CD4-positive, alpha-beta T cell (primary cell): Measurements from ENCODE around the gene ARHGEF2. TPM values are rescaled to one million over a fixed set of nuclear protein-coding genes. Genes with fewer than 3 reads are reported as not detected.

Experiments used
- ATAC-seq: fragments of 200-7000 bp; cut with Tn5 transposase; one replicate; pipeline ENCODE4 v1.10.0; 2022; ENCODE audit warnings: mild to moderate bottlenecking; ENCODE audit not compliant: poor library complexity
- CTCF ChIA-PET: fragments of 350-600 bp; sonication (Branson Sonifier 250); formaldehyde crosslinking; loops from one replicate; lab custom pipeline; 2021; ENCODE audit warnings: antibody characterized with exemption, inconsistent platforms; lab: Charles Lee
- POLR2A ChIA-PET: fragments of 350-600 bp; sonication (Branson Sonifier 250); formaldehyde crosslinking; loops from one replicate; lab custom pipeline; 2021; ENCODE audit warnings: antibody characterized with exemption, inconsistent platforms; lab: Charles Lee
- DNase-seq, 14 experiments: peaks; one replicate each; pipeline ENCODE4 v3.0.0-alpha.2; 2013 to 2020; ENCODE audit warnings: mixed read lengths in 2 of 14
- H3K27ac ChIP-seq, 2 donors: one replicate each; pipeline versions ENCODE4 v1.5.1 to v1.7.0; 2013; ENCODE audit warnings: low read length in 2 of 2, low read depth in 1 of 2, mild to moderate bottlenecking in 1 of 2
- H3K27me3 ChIP-seq, 2 experiments: 1 replicate in 1 of 2; 2 replicates in 1 of 2; pipeline versions ENCODE4 v1.6.1 to v1.7.0; 2013; ENCODE audit warnings: low read length in 2 of 2, control low read depth in 1 of 2, mild to moderate bottlenecking in 1 of 2, moderate library complexity in 1 of 2; ENCODE audit not compliant: insufficient read depth in 2 of 2, control insufficient read depth in 1 of 2
- H3K36me3 ChIP-seq: one replicate; pipeline ENCODE4 v1.6.1; 2013; ENCODE audit warnings: low read length, control low read depth; ENCODE audit not compliant: insufficient read depth
- H3K4me1 ChIP-seq: one replicate; pipeline ENCODE4 v1.6.1; 2013; ENCODE audit warnings: low read length, control low read depth; ENCODE audit not compliant: insufficient read depth
- H3K4me3 ChIP-seq: one replicate; pipeline ENCODE4 v1.5.1; 2013; ENCODE audit warnings: mild to moderate bottlenecking, low read length, moderate library complexity
- H3K9me3 ChIP-seq, 2 experiments: 1 replicate in 1 of 2; 2 replicates in 1 of 2; pipeline versions ENCODE4 v1.6.1 to v1.7.0; 2013; ENCODE audit warnings: low read length in 2 of 2, mild to moderate bottlenecking in 2 of 2, control low read depth in 1 of 2, moderate library complexity in 1 of 2; ENCODE audit not compliant: control insufficient read depth in 1 of 2, insufficient read depth in 1 of 2
- H3K27ac Mint-ChIP-seq: one replicate; pipeline ENCODE4 v1.8.0; 2020; ENCODE audit warnings: mixed read lengths
- H3K27me3 Mint-ChIP-seq: one replicate; pipeline ENCODE4 v1.8.0; 2021; ENCODE audit warnings: mixed read lengths
- H3K36me3 Mint-ChIP-seq: one replicate; pipeline ENCODE4 v1.8.0; 2021; ENCODE audit warnings: low read depth, mixed read lengths
- H3K4me1 Mint-ChIP-seq: one replicate; pipeline ENCODE4 v1.8.0; 2021; ENCODE audit warnings: low read depth, mixed read lengths
- H3K4me3 Mint-ChIP-seq: one replicate; pipeline ENCODE4 v1.8.0; 2020; ENCODE audit warnings: mild to moderate bottlenecking, mixed read lengths
- H3K9me3 Mint-ChIP-seq: one replicate; pipeline ENCODE4 v1.8.0; 2020; ENCODE audit warnings: mixed read lengths
- intact Hi-C, 2 experiments: fragments of 100-400 bp; cut with DNase I in 1 of 2; cut with micrococcal nuclease in 1 of 2; formaldehyde crosslinking; loops; one replicate each; pipeline versions ENCODE4 v1.15.1 to v1.9.0; 2023 to 2025; cut with DNase I, micrococcal nuclease
- total RNA-seq, 174 experiments: library from RNA in 2 of 174; stranded (reverse) in 2 of 174; gene quantifications; one replicate each; pipeline ENCODE4 v1.2.3 and lab custom pipeline; 2021 to 2026
- TF ChIP-seq, protein P1 (sequence below): fragments of 200-600 bp; IDR thresholded peaks from one replicate; pipeline ENCODE4 v1.8.0; 2022; ENCODE audit warnings: antibody characterized with exemption, mild to moderate bottlenecking

ARHGEF2 gene
- total RNA-seq, 2 experiments from 2014 or later, result 54.8 to 62.4 TPM

DNA sequence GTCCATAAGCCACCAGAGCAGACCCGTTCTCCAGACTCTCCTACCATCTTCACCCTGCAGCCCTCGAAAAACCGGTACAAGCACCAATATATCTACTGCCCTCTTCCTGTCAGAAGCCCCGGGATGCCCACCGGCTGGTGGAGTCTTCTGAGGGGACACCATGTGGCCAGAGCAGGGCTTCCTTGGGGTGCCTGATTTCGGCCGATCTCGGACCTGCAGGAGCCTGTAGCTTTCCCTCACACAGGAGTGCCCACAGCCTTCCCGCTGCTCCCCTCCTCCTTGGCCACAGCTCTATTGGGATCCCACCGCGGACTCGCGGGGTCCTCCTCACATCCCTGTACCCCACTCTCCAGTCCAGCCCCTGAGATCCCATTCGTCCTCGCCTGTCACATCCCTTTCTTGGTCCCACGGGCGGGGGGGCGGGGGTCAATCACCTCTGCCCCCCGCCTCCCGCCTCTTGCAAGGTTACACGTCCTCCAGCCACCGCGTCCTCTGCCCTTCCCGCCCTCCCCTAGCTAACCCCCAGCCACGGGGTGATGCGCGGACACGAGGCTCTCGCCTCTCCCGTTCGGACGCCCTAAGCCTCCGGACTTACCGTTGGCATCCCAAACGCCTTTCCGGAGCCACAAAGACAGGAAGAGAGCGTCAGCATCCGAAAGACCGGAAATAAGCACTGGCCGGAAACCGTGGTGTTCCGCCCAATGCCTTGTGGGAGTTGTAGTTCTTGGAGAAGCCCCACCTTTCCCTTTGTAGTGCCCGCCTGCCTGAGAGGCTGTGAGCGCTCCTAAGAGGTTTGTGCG is 42.1 kb upstream of the ARHGEF2 start, which contains the start of gene SSR2:
SSR2 (minus strand) TSS at position 659 of the 800 bp plus-strand sequence. CDS start 784 bp downstream, outside the sequence.
- peak; percentile 61 to 94 (median 77) for DNase-seq
- peaks cover 43% of the 10 kb centered on the region for H3K36me3 Mint-ChIP-seq
- Histone ChIP-seq H3K4me3 (peak within 1 kb of the TSS; percentile 78), H3K4me1 (peaks cover 18% of the 10 kb centered on the region), H3K27ac (peak within 1 kb of the TSS; percentile 38 to 77), H3K36me3 (peaks cover 22% of the 10 kb centered on the region), H3K9me3 (no peaks in the 10 kb centered on the region), H3K27me3 (no peaks in the 10 kb centered on the region)
- peak; percentile 99 for ATAC-seq
- ChIA-PET POLR2A (interaction anchor here (1.4 to 1.6 kb wide), 2 partner anchors 20 to 86 kb away, joined by 4 to 5 read pairs; partner anchors contain the start of gene KHDC4), CTCF (interaction anchor here (1.6 to 2.3 kb wide), 2 partner anchors 33 to 46 kb away, joined by 3 to 16 read pairs; partner anchors contain the start of genes LAMTOR2 and UBQLN4)
- peak within 1 kb of the TSS; percentile 91 for H3K27ac Mint-ChIP-seq
- TF ChIP-seq, protein P1, sequence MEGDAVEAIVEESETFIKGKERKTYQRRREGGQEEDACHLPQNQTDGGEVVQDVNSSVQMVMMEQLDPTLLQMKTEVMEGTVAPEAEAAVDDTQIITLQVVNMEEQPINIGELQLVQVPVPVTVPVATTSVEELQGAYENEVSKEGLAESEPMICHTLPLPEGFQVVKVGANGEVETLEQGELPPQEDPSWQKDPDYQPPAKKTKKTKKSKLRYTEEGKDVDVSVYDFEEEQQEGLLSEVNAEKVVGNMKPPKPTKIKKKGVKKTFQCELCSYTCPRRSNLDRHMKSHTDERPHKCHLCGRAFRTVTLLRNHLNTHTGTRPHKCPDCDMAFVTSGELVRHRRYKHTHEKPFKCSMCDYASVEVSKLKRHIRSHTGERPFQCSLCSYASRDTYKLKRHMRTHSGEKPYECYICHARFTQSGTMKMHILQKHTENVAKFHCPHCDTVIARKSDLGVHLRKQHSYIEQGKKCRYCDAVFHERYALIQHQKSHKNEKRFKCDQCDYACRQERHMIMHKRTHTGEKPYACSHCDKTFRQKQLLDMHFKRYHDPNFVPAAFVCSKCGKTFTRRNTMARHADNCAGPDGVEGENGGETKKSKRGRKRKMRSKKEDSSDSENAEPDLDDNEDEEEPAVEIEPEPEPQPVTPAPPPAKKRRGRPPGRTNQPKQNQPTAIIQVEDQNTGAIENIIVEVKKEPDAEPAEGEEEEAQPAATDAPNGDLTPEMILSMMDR, result no peak
- H3K9me3 Mint-ChIP-seq, result no peaks in the 10 kb centered on the region
- H3K4me1 Mint-ChIP-seq, result peaks cover 41% of the 10 kb centered on the region
- no peaks in the 10 kb centered on the region for H3K27me3 Mint-ChIP-seq
- peak within 1 kb of the TSS; percentile 100 for H3K4me3 Mint-ChIP-seq
- intact Hi-C loops, result loop anchor here (1.0 to 2.0 kb wide), 2 partner anchors 34 to 161 kb away; partner anchors contain the start of genes LAMTOR2 (in 1 of the 2) and SYT11 (in 1 of the 2)

DNA sequence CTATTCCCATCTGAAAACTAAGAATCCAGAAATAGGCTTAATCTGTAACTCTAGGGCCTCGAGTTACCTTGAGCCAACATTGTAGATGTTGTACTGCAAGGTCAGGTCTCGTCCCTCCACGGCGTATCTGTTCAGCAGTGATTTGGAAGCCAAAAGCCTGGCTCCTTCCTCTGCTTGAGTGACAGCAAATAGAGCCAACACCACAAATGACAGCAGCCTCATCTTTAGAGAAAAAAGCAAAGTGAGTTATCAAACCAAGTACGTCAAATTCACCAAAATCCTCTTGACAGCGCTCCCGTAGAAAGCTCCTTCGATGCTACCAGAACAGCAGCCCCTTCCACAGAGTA is 41.6 kb upstream of the ARHGEF2 start:
- no peaks in the 10 kb centered on the region for H3K27me3 ChIP-seq
- TF ChIP-seq, protein P1, result no peak
- H3K27ac Mint-ChIP-seq, result peak overlapping the region; percentile 91
- ATAC-seq, result no peak
- H3K36me3 ChIP-seq, result peaks cover 24% of the 10 kb centered on the region
- no peaks in the 10 kb centered on the region for H3K27me3 Mint-ChIP-seq
- no peaks in the 10 kb centered on the region for H3K9me3 ChIP-seq
- H3K4me1 Mint-ChIP-seq, result peaks cover 38% of the 10 kb centered on the region
- intact Hi-C loops, result loop anchor here (1.0 to 2.0 kb wide), 2 partner anchors 35 to 161 kb away; partner anchors contain the start of genes LAMTOR2 (in 1 of the 2) and SYT11 (in 1 of the 2)
- H3K9me3 Mint-ChIP-seq, result no peaks in the 10 kb centered on the region
- H3K4me1 ChIP-seq, result peaks cover 18% of the 10 kb centered on the region
- H3K4me3 ChIP-seq, result peak overlapping the region; percentile 78
- peak overlapping the region; percentile 100 for H3K4me3 Mint-ChIP-seq
- CTCF ChIA-PET, result interaction anchor here (1.6 to 2.3 kb wide), 2 partner anchors 34 to 46 kb away, joined by 3 to 16 read pairs; partner anchors contain the start of genes LAMTOR2 and UBQLN4
- no peak overlapping the region for H3K27ac ChIP-seq
- peaks cover 44% of the 10 kb centered on the region for H3K36me3 Mint-ChIP-seq
- DNase-seq, result no peak
- POLR2A ChIA-PET, result interaction anchor here (1.6 kb wide), 1 partner anchor 86 kb away, joined by 5 read pairs; the partner anchor contains the start of gene KHDC4

DNA sequence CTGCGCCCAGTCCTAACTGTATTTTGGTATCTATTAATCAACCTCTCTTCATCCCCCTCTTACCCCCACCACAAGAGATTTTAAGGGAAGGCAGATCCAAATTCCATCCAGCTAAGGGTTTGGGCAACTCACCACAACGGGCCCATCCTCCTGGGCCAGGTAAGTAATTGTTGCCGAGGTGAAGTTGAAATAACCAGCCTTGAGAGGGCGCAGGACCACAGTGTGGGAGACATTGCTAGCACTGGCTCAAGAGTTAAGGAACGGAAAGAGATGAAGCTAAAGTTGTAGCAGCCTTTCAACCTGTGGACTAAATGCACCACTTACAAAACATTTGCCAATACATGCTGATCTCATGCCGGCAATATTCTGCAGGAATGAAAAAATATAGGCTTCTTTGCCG is 36.5 kb upstream of the ARHGEF2 start:
- Mint-ChIP-seq H3K4me3 (no peak overlapping the region), H3K9me3 (no peaks in the 10 kb centered on the region), H3K4me1 (peaks cover 19% of the 10 kb centered on the region), H3K27ac (no peak overlapping the region), H3K36me3 (peaks cover 84% of the 10 kb centered on the region), H3K27me3 (no peaks in the 10 kb centered on the region)
- ChIA-PET POLR2A (no interaction called here), CTCF (no interaction called here)
- intact Hi-C loops, result no loop called here
- no peak for DNase-seq
- ATAC-seq, result no peak
- H3K4me1 ChIP-seq, result peaks cover 11% of the 10 kb centered on the region
- no peaks in the 10 kb centered on the region for H3K9me3 ChIP-seq
- no peaks in the 10 kb centered on the region for H3K27me3 ChIP-seq
- no peak overlapping the region for H3K4me3 ChIP-seq
- no peak overlapping the region for H3K27ac ChIP-seq
- peaks cover 73% of the 10 kb centered on the region for H3K36me3 ChIP-seq
- TF ChIP-seq, protein P1, result no peak
